ENCODE measurements around the gene NOL3. TPM values are rescaled to one million over a fixed set of nuclear protein-coding genes. Genes with fewer than 3 reads are reported as not detected.

NOL3 gene
- total and polyA plus RNA-seq, 9 of the 15 experiments (the other 6 are each of a cell fraction or from before 2014, with no cell fraction given): 0.45 to 14.0 (median 5.4) TPM

GRCh38 chr16:67179421-67180080, 9.2 kb downstream of the NOL3 start (continued):
- peak; percentile 3 for TF ChIP-seq CTCFL (IDR thresholded peaks at IDR 0.05; ENCODE audit: borderline replicate concordance, insufficient read depth, low read depth, low read length, poor library complexity, severe bottlenecking)

GRCh38 chr16:67180166-67180565, 9.8 kb downstream of the NOL3 start:
- intact Hi-C loops (cut with micrococcal nuclease) (loop anchor here (10.0 kb wide), 2 partner anchors 165 to 225 kb away; no protein-coding TSS in a partner anchor), in situ Hi-C loops (cut with MboI) (no loop called here)
- no peak for TF ChIP-seq PCBP2 (IDR thresholded peaks at IDR 0.05; ENCODE audit: low read depth, low read length, poor library complexity, severe bottlenecking)
- TF ChIP-seq ZBTB26 (CRISPR knock-in tag; IDR thresholded peaks at IDR 0.05): no peak
- TF ChIP-seq PCBP1 (IDR thresholded peaks at IDR 0.05; ENCODE audit: low read depth, low read length, poor library complexity, severe bottlenecking): no peak
- TF ChIP-seq ASH1L (IDR thresholded peaks at IDR 0.05; ENCODE audit: borderline replicate concordance, low read depth, partially characterized antibody): no peak
- ATAC-seq (no peak), FAIRE-seq (no peak), DNase-seq (ENCODE audit: extremely low read depth in 1 of 4, low spot score in 3 of 4) (no peak)
- Histone ChIP-seq H3K9me1 (ENCODE audit: control insufficient read depth, insufficient read depth, low read length) (no peaks in the 10 kb centered on the region), H3K79me2 (ENCODE audit: control insufficient read depth, insufficient read depth, low read length) (peaks cover 14% of the 10 kb centered on the region), H4K20me1 (replicated peaks; ENCODE audit: control insufficient read depth, insufficient read depth, low read length) (peaks cover 5% of the 10 kb centered on the region), H3K36me3 (ENCODE audit: control insufficient read depth, insufficient read depth, low read length) (no peaks in the 10 kb centered on the region), H3K4me3 (no peak overlapping the region), H3K27me3 (ENCODE audit: control insufficient read depth in 2 of 2, insufficient read depth in 2 of 2, low read length in 2 of 2) (no peaks in the 10 kb centered on the region), H2AFZ (ENCODE audit: low read depth, low read length) (no peak overlapping the region), H3K4me2 (ENCODE audit: insufficient read depth, low read length) (no peak overlapping the region), H3K9me3 (replicated peaks; ENCODE audit: control insufficient read depth, insufficient read depth, low read depth, low read length) (no peaks in the 10 kb centered on the region), H3K9ac (ENCODE audit: insufficient read depth in 1 of 2, low read depth in 2 of 2, low read length in 2 of 2) (peak overlapping the region in 1 of 2 experiments; percentile 65; a peak in 1 of 4 replicates), H3K4me1 (replicated peaks in 1 of 2; ENCODE audit: control insufficient read depth in 2 of 2, insufficient read depth in 2 of 2, low read length in 2 of 2) (peaks cover 10 to 51% of the 10 kb centered on the region in 2 experiments), H3K27ac (ENCODE audit: extremely low read depth, low read depth, low read length) (no peak overlapping the region)
- no TSS peak for BruUV-seq (replicated peaks)
- CTCF ChIA-PET (ENCODE audit: low intra/inter-chr PET ratio): no interaction called here
- POLR2A ChIA-PET: no interaction called here
- 83% methylated on average over 16 of the region's 16 CpGs for WGBS (ENCODE audit: insufficient coverage, low coverage, missing lambda C conversion rate)
